Skeletal muscle satellite cell (primary cell): ENCODE results near the gene ACBD6.

Experiments used
- H3K27me3 ChIP-seq: 2 replicates; pipeline ENCODE4 v1.7.0; 2013; ENCODE audit warnings: low read length; ENCODE audit not compliant: control insufficient read depth, insufficient read depth
- H3K36me3 ChIP-seq: 2 replicates; pipeline ENCODE4 v1.7.0; 2013; ENCODE audit warnings: mild to moderate bottlenecking, control low read depth, low read length; ENCODE audit not compliant: insufficient read depth
- H3K4me1 ChIP-seq: 2 replicates; pipeline ENCODE4 v1.7.0; 2013; ENCODE audit warnings: low read length; ENCODE audit not compliant: control insufficient read depth, insufficient read depth
- H3K4me2 ChIP-seq: 2 replicates; pipeline ENCODE4 v1.7.0; 2013; ENCODE audit warnings: mild to moderate bottlenecking, low read length
- H3K4me3 ChIP-seq: 2 replicates; pipeline ENCODE4 v1.7.0; 2013; ENCODE audit warnings: low read length
- H3K9ac ChIP-seq: 2 replicates; pipeline ENCODE4 v1.7.0; 2013; ENCODE audit warnings: mild to moderate bottlenecking, low read depth, low read length, moderate library complexity
- H3K9me3 ChIP-seq: replicated peaks from 2 replicates; pipeline ENCODE4 v1.7.0; 2013; ENCODE audit warnings: mild to moderate bottlenecking, control low read depth, low read length

The ACBD6 gene

GRCh38 chr1:180358649-180359048, 143.7 kb downstream of the ACBD6 start:
- no peak overlapping the region for H3K9ac ChIP-seq
- H3K36me3 ChIP-seq, result no peaks in the 10 kb centered on the region
- H3K4me1 ChIP-seq, result peaks cover 12% of the 10 kb centered on the region
- H3K4me2 ChIP-seq, result no peak overlapping the region
- H3K4me3 ChIP-seq, result no peak overlapping the region
- H3K9me3 ChIP-seq, result no peaks in the 10 kb centered on the region
- no peaks in the 10 kb centered on the region for H3K27me3 ChIP-seq

- Histone ChIP-seq H3K4me1 (peaks cover 3% of the 10 kb centered on the region), H3K4me3 (no peak overlapping the region), H3K27me3 (no peaks in the 10 kb centered on the region), H3K4me2 (no peak overlapping the region), H3K36me3 (no peaks in the 10 kb centered on the region), H3K9ac (no peak overlapping the region), H3K9me3 (no peaks in the 10 kb centered on the region)
These were observed 148.4 kb downstream of the ACBD6 start for GRCh38 chr1:180353945-180354344.

DNA sequence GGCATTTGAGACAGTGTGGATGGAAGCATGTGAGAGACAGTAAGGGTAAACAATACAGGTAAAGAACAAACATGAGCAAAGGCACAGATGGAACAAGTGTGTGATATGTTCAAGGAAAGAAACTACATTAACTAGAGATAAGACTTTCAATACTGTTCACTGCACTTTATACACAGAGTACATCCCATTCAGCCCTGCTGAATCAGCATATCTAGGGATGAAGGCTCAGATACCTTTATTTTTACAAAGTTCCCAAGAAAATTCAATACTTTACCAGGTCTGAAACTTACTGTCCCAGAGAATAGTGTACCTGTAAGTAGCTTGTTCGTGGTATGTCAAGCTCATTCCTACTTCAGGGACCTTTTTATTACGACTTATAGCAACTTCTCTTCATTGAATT, 149.8 kb downstream of the ACBD6 start:
- Histone ChIP-seq H3K36me3 (no peaks in the 10 kb centered on the region), H3K4me2 (no peak overlapping the region), H3K4me3 (no peak overlapping the region), H3K9ac (no peak overlapping the region), H3K9me3 (no peaks in the 10 kb centered on the region), H3K27me3 (no peaks in the 10 kb centered on the region), H3K4me1 (no peaks in the 10 kb centered on the region)

GRCh38 chr1:180352021-180352420, 150.4 kb downstream of the ACBD6 start:
- H3K9me3 ChIP-seq, result no peaks in the 10 kb centered on the region
- no peaks in the 10 kb centered on the region for H3K4me1 ChIP-seq
- no peak overlapping the region for H3K9ac ChIP-seq
- H3K4me3 ChIP-seq, result no peak overlapping the region
- H3K4me2 ChIP-seq, result no peak overlapping the region
- H3K27me3 ChIP-seq, result no peaks in the 10 kb centered on the region
- no peaks in the 10 kb centered on the region for H3K36me3 ChIP-seq

DNA sequence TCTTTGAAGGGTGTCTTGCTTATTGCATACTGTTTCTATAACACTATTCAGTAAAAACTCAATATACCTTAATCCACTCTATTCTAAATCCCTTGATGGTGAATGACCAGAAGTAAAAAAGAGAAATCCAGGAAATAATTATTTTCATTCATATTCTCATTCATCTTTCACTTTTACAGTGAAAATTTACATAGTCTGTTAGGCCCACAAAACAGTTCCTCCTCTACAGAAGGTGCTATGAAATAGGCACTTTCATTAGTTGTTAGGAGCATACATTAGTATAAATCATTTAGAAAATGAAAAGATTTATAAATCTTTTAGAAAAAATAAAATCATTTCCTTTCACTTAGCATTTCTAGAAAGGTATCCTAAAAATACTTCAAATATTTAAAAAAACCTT, 157.2 kb downstream of the ACBD6 start:
- no peak overlapping the region for H3K4me3 ChIP-seq
- H3K9me3 ChIP-seq, result no peaks in the 10 kb centered on the region
- H3K36me3 ChIP-seq, result no peaks in the 10 kb centered on the region
- no peak overlapping the region for H3K9ac ChIP-seq
- no peaks in the 10 kb centered on the region for H3K27me3 ChIP-seq
- no peaks in the 10 kb centered on the region for H3K4me1 ChIP-seq
- H3K4me2 ChIP-seq, result no peak overlapping the region

DNA sequence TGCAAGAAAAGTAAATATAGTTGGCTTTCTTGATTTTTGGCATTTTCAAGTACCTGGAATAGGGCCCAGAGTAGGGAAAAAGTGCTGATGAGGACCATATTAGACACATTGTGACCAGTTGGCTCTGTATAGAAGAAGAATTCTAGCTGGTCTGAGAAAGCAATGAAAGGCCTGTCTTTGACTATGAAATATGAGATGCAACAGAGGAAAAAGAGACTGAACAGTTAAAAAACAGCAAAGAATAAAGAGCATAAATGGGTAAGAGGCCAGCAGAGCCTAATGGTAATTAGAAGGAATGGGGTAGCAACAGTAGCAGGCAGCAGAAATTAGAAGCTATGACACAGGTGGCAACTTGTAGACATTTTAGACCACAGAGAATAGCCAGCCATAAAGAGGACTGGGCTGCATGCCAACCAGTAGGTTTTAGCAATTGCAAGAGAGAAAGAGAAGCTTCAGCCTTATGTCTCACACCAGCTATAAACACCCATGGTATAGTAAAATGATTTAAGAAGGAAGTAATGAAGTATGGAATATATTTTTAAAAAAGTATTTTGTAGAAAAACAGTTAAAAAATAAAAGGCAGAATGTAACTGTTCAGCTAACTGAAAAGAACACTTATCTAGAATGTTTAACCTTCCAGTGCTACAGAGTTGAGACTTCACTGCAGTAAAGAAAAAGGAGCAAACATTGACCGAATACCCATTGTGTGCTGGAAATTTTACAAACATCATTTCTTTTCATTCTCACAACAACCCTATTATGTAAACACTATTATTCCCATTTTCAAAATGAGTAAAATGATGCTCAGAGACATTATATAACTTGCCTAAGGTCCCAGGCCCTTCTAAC, 158.2 kb downstream of the ACBD6 start:
- no peaks in the 10 kb centered on the region for H3K4me1 ChIP-seq
- no peaks in the 10 kb centered on the region for H3K36me3 ChIP-seq
- H3K4me2 ChIP-seq, result no peak overlapping the region
- no peak overlapping the region for H3K4me3 ChIP-seq
- H3K9ac ChIP-seq, result no peak overlapping the region
- no peaks in the 10 kb centered on the region for H3K27me3 ChIP-seq
- no peaks in the 10 kb centered on the region for H3K9me3 ChIP-seq

GRCh38 chr1:180327089-180327488, 175.3 kb downstream of the ACBD6 start:
- H3K27me3 ChIP-seq, result no peaks in the 10 kb centered on the region
- no peak overlapping the region for H3K4me2 ChIP-seq
- no peaks in the 10 kb centered on the region for H3K4me1 ChIP-seq
- H3K9ac ChIP-seq, result no peak overlapping the region
- H3K36me3 ChIP-seq, result no peaks in the 10 kb centered on the region
- H3K4me3 ChIP-seq, result no peak overlapping the region
- no peaks in the 10 kb centered on the region for H3K9me3 ChIP-seq

GRCh38 chr1:180312926-180313325, 189.5 kb downstream of the ACBD6 start:
- H3K4me1 ChIP-seq, result peaks cover 13% of the 10 kb centered on the region
- no peak overlapping the region for H3K9ac ChIP-seq
- no peaks in the 10 kb centered on the region for H3K9me3 ChIP-seq
- no peak overlapping the region for H3K4me2 ChIP-seq
- no peaks in the 10 kb centered on the region for H3K27me3 ChIP-seq
- peaks cover 7% of the 10 kb centered on the region for H3K36me3 ChIP-seq
- no peak overlapping the region for H3K4me3 ChIP-seq

- H3K27me3 ChIP-seq, result no peaks in the 10 kb centered on the region
- H3K9ac ChIP-seq, result no peak overlapping the region
- no peak overlapping the region for H3K4me2 ChIP-seq
- H3K36me3 ChIP-seq, result peaks cover 7% of the 10 kb centered on the region
- peaks cover 13% of the 10 kb centered on the region for H3K4me1 ChIP-seq
- H3K9me3 ChIP-seq, result no peaks in the 10 kb centered on the region
- H3K4me3 ChIP-seq, result no peak overlapping the region
These were observed 191.2 kb downstream of the ACBD6 start for GRCh38 chr1:180311011-180311730.

- Histone ChIP-seq H3K9ac (no peak overlapping the region), H3K4me1 (peaks cover 13% of the 10 kb centered on the region), H3K27me3 (no peaks in the 10 kb centered on the region), H3K9me3 (no peaks in the 10 kb centered on the region), H3K4me3 (no peak overlapping the region), H3K4me2 (no peak overlapping the region), H3K36me3 (peaks cover 7% of the 10 kb centered on the region)
These were observed 192.3 kb downstream of the ACBD6 start for GRCh38 chr1:180310095-180310494.

DNA sequence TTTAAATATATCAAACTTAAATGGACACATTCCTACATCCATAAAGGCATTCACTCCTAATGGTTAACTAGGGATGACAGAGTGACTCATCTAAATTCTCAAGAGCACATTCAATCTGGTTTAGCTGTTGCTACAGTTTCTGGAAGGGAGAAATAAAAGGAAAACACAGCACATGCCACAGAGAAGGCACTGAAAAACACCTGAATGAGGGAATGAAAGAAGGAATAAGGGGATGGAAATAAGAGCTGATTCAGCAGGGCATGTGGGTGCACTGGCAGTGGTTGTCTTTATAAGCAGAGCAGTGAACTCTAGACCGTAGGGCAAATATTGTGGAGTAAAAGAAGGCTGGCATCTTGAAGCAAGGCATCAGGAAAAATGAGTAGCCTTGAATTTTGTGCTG, 193.0 kb downstream of the ACBD6 start:
- no peaks in the 10 kb centered on the region for H3K27me3 ChIP-seq
- no peaks in the 10 kb centered on the region for H3K9me3 ChIP-seq
- no peak overlapping the region for H3K4me3 ChIP-seq
- H3K4me2 ChIP-seq, result peak overlapping the region; percentile 26
- peaks cover 13% of the 10 kb centered on the region for H3K4me1 ChIP-seq
- H3K9ac ChIP-seq, result no peak overlapping the region
- H3K36me3 ChIP-seq, result peaks cover 7% of the 10 kb centered on the region
